Measurements from ENCODE around the gene GAGE12D.
"Not testable (repeated sequence)": the region's sequence is repeated elsewhere in the genome, so short reads cannot be mapped to it uniquely, and the experiment has no call there.

The GAGE12D gene, protein sequence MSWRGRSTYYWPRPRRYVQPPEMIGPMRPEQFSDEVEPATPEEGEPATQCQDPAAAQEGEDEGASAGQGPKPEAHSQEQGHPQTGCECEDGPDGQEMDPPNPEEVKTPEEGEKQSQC

DNA sequence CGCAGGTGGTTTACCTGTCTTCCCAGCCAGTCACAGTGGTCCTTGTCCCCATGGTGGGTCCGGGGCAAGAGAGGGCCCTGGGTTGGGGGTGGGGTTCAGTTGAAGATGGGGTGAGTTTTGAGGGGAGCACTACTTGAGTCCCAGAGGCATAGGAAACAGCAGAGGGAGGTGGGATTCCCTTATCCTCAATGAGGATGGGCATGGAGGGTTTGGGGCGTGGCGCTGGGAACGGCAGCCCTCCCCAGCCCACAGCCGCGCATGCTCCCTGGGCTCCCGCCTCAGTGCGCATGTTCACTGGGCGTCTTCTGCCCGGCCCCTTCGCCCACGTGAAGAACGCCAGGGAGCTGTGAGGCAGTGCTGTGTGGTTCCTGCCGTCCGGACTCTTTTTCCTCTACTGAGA is at the start of gene GAGE12D:
TSS of gene GAGE12D (plus strand) at position 301 of the 400 bp plus-strand sequence. CDS start 1,155 bp downstream, outside the sequence.
- DNase-seq (ENCODE audit: low spot score), result not testable (repeated sequence)

DNA sequence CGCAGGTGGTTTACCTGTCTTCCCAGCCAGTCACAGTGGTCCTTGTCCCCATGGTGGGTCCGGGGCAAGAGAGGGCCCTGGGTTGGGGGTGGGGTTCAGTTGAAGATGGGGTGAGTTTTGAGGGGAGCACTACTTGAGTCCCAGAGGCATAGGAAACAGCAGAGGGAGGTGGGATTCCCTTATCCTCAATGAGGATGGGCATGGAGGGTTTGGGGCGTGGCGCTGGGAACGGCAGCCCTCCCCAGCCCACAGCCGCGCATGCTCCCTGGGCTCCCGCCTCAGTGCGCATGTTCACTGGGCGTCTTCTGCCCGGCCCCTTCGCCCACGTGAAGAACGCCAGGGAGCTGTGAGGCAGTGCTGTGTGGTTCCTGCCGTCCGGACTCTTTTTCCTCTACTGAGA is 9.7 kb upstream of the GAGE12D start, which contains the start of gene GAGE12C:
TSS of gene GAGE12C (plus strand) at position 301 of the 400 bp plus-strand sequence. CDS start 1,155 bp downstream, outside the sequence.
- not testable (repeated sequence) for DNase-seq (ENCODE audit: low spot score)

DNA sequence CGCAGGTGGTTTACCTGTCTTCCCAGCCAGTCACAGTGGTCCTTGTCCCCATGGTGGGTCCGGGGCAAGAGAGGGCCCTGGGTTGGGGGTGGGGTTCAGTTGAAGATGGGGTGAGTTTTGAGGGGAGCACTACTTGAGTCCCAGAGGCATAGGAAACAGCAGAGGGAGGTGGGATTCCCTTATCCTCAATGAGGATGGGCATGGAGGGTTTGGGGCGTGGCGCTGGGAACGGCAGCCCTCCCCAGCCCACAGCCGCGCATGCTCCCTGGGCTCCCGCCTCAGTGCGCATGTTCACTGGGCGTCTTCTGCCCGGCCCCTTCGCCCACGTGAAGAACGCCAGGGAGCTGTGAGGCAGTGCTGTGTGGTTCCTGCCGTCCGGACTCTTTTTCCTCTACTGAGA is 9.5 kb downstream of the GAGE12D start, which contains the start of gene GAGE12E:
TSS of gene GAGE12E (plus strand) at position 301 of the 400 bp plus-strand sequence. CDS start 1,155 bp downstream, outside the sequence.
- DNase-seq (ENCODE audit: low spot score), result not testable (repeated sequence)

DNA sequence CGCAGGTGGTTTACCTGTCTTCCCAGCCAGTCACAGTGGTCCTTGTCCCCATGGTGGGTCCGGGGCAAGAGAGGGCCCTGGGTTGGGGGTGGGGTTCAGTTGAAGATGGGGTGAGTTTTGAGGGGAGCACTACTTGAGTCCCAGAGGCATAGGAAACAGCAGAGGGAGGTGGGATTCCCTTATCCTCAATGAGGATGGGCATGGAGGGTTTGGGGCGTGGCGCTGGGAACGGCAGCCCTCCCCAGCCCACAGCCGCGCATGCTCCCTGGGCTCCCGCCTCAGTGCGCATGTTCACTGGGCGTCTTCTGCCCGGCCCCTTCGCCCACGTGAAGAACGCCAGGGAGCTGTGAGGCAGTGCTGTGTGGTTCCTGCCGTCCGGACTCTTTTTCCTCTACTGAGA is 19.0 kb downstream of the GAGE12D start, which contains the start of gene GAGE12F:
TSS of gene GAGE12F (plus strand) at position 301 of the 400 bp plus-strand sequence. CDS start 1,155 bp downstream, outside the sequence.
- not testable (repeated sequence) for DNase-seq (ENCODE audit: low spot score)

DNA sequence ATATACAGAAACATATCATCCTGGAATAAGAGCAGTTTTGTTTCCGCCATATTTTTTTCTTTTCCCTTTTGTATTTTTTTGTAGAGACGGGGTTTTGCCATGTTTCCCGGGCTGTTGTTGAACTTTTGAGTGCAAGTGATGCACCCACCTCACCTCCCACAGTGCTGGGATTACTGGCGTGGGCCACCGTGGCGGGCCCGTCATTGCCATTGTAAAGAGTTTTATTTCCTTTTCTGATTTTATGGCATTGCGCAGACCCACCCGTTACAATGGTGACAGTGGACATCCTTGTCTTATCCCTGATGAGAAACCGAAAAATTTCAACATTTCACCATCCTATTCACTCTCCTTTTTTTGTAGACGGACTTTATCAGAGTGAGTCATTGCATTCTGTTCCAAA is 27.2 kb downstream of the GAGE12D start:
- DNase-seq (ENCODE audit: low spot score), result not testable (repeated sequence)

DNA sequence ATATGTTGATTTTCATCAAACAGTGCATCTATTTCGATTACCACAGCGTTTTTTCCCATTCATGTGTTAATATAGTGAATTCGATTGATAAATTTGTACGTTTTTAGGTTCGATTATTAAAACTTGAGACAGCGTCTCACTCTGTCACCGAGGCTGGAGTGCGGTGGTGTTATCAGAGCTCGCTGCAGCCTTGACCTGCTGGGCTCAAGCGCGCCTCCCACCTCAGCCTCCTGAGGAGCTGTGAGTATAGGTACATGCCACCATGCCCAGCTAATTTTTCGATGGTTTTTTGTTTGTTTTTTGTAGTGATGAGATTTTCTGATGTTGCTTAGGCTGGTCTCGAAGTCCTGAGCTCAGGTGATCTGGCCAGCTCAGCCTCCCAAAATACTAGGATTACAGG is 27.6 kb downstream of the GAGE12D start:
- DNase-seq (ENCODE audit: low spot score), result not testable (repeated sequence)

DNA sequence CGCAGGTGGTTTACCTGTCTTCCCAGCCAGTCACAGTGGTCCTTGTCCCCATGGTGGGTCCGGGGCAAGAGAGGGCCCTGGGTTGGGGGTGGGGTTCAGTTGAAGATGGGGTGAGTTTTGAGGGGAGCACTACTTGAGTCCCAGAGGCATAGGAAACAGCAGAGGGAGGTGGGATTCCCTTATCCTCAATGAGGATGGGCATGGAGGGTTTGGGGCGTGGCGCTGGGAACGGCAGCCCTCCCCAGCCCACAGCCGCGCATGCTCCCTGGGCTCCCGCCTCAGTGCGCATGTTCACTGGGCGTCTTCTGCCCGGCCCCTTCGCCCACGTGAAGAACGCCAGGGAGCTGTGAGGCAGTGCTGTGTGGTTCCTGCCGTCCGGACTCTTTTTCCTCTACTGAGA is 28.6 kb downstream of the GAGE12D start, which contains the start of gene GAGE12G:
TSS of gene GAGE12G (plus strand) at position 301 of the 400 bp plus-strand sequence. CDS start 1,155 bp downstream, outside the sequence.
- not testable (repeated sequence) for DNase-seq (ENCODE audit: low spot score)

DNA sequence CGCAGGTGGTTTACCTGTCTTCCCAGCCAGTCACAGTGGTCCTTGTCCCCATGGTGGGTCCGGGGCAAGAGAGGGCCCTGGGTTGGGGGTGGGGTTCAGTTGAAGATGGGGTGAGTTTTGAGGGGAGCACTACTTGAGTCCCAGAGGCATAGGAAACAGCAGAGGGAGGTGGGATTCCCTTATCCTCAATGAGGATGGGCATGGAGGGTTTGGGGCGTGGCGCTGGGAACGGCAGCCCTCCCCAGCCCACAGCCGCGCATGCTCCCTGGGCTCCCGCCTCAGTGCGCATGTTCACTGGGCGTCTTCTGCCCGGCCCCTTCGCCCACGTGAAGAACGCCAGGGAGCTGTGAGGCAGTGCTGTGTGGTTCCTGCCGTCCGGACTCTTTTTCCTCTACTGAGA is 38.1 kb downstream of the GAGE12D start, which contains the start of gene GAGE12H:
TSS of gene GAGE12H (plus strand) at position 301 of the 400 bp plus-strand sequence. CDS start 1,155 bp downstream, outside the sequence.
- DNase-seq (ENCODE audit: low spot score), result not testable (repeated sequence)

DNA sequence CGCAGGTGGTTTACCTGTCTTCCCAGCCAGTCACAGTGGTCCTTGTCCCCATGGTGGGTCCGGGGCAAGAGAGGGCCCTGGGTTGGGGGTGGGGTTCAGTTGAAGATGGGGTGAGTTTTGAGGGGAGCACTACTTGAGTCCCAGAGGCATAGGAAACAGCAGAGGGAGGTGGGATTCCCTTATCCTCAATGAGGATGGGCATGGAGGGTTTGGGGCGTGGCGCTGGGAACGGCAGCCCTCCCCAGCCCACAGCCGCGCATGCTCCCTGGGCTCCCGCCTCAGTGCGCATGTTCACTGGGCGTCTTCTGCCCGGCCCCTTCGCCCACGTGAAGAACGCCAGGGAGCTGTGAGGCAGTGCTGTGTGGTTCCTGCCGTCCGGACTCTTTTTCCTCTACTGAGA is 47.7 kb downstream of the GAGE12D start, which contains the start of gene GAGE2A:
TSS of gene GAGE2A (plus strand) at position 301 of the 400 bp plus-strand sequence. CDS start 1,155 bp downstream, outside the sequence.
- DNase-seq (ENCODE audit: low spot score), result not testable (repeated sequence)

DNA sequence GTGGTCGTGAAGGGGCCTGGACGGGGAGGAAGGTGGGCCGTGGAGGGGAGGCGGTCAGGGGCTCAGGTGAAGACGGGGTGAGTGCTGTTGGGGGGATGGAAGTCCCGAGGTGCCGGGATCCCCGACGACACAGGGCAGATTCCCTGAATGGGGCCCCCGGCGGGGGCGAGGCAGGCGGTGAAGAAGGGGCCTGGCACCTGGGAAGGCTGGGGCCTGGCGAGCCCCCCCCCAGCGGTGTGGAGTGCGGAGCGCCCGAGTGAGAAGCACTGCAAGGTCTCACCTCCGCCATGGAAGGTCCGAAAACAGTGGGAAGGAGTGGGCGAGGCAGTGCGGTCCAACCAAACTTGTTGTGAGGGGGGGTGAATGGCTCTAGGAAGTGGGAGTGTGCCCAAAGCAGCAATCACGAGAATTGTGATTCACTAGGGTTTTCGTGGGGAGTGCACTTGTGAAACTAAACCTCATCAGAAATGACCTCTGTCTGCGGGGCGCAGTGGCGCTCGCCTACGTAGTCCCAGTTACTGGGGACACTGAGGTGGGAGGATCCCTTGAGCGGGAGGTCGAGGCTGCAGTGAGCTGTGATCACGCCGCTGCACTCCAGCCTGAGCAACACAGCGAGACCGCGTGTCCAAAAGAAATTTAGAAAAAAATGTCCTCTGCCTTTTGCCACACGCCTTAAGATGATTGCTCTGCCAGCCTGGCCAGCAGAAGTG is 48.4 kb downstream of the GAGE12D start:
- DNase-seq (ENCODE audit: low spot score), result not testable (repeated sequence)

DNA sequence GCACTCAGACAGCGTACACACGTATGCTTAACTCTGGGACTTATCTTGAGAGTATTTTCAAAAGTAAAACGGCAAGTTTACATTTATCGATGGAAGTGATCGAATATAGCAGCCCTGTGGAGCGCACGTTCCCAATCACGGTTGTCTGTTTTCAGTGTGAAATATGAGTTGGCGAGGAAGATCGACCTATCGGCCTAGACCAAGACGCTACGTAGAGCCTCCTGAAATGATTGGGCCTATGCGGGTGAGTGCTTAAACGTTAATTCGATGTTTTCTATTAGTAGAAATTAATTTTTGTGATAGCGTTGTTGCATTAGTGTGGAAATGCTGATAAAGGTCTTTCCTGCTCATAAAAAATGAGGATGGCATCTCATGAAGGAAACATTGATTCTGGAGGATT is 49.0 kb downstream of the GAGE12D start:
- not testable (repeated sequence) for DNase-seq (ENCODE audit: low spot score)

Measured in putamen (tissue), 1 donor.